GM21515 (cell line): ENCODE results near the gene BTN1A1.
"Not testable (repeated sequence)": the region's sequence is repeated elsewhere in the genome, so short reads cannot be mapped to it uniquely, and the experiment has no call there.

Experiments
- ATAC-seq: cut with Tn5 transposase; IDR thresholded peaks from one replicate; pipeline ENCODE4 v1.9.1; 2021; ENCODE audit not compliant: unreplicated experiment

The BTN1A1 gene, protein sequence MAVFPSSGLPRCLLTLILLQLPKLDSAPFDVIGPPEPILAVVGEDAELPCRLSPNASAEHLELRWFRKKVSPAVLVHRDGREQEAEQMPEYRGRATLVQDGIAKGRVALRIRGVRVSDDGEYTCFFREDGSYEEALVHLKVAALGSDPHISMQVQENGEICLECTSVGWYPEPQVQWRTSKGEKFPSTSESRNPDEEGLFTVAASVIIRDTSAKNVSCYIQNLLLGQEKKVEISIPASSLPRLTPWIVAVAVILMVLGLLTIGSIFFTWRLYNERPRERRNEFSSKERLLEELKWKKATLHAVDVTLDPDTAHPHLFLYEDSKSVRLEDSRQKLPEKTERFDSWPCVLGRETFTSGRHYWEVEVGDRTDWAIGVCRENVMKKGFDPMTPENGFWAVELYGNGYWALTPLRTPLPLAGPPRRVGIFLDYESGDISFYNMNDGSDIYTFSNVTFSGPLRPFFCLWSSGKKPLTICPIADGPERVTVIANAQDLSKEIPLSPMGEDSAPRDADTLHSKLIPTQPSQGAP

GRCh38 chr6:26500102-26500501, at the start of gene BTN1A1:
Gene BTN1A1 (plus strand): TSS chr6:26500303. CDS start chr6:26501287, 984 bp downstream.
- ATAC-seq, result no peak

DNA sequence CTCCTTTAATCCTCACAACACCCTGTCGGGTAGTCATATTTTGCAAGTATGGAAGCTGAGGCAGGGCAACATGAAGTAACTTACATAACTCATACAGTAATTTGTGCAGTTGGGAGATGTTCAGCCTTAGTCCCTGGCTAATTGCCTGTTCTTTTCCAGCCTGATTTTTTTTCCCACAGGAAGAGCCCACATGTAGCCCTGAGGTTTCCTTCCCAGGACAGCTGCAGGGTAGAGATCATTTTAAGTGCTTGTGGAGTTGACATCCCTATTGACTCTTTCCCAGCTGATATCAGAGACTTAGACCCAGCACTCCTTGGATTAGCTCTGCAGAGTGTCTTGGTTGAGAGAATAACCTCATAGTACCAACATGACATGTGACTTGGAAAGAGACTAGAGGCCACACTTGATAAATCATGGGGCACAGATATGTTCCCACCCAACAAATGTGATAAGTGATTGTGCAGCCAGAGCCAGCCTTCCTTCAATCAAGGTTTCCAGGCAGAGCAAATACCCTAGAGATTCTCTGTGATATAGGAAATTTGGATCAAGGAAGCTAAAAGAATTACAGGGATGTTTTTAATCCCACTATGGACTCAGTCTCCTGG, 47.4 kb upstream of the BTN1A1 start:
- no peak for ATAC-seq

DNA sequence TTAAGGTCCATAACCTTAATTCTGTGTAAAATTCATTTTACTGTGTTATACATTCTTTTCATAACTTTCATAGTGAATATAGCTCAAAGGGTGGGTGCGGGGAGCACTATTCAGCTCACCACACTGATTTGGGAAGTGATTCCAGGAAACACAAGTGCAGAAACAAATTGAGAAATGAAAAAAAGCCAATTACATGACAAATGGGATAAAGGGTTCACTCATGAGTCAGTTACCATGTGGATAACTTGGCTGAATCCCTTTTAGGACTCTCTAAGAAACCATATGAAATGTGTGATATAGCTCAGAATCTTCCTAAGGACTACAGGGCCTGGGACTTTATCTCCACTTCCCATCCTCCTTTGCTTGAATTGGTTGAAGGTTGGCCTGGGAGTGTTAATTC, 45.5 kb upstream of the BTN1A1 start:
- ATAC-seq, result no peak

GRCh38 chr6:26455357-26455970, 44.6 kb upstream of the BTN1A1 start:
- no peak for ATAC-seq

DNA sequence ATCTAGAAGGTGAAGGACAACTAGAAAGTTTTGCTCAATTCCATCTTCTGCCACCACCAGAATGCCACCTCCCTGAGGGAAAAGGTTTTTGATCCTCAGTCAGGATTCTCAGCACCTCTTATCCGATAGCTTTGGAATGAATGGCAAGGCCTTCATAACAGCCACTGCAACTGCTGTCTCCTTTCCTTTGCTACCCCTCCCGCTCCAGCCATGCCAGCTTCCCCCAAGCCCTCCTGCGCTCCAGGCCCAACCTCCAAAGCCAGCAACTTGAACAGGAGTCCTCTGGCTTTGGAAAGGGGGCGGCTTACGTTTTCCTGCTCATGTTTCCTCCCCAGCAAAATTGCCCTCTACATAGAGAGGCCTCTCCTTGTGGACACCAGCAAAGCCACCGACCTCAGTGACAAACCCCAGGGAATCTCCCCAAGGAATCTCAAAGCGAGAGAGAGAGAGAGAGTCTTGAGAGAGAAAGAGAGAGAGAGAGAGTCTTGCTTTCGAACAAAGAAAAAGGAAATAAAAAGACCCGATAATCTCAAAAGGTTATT, 42.8 kb upstream of the BTN1A1 start:
- ATAC-seq, result peak; percentile 19

GRCh38 chr6:26457806-26458688, 42.1 kb upstream of the BTN1A1 start, which contains the start of gene BTN2A1:
Gene BTN2A1 (plus strand): TSS chr6:26457955. CDS start chr6:26458637, 682 bp downstream.
- ATAC-seq, result peak; percentile 93

DNA sequence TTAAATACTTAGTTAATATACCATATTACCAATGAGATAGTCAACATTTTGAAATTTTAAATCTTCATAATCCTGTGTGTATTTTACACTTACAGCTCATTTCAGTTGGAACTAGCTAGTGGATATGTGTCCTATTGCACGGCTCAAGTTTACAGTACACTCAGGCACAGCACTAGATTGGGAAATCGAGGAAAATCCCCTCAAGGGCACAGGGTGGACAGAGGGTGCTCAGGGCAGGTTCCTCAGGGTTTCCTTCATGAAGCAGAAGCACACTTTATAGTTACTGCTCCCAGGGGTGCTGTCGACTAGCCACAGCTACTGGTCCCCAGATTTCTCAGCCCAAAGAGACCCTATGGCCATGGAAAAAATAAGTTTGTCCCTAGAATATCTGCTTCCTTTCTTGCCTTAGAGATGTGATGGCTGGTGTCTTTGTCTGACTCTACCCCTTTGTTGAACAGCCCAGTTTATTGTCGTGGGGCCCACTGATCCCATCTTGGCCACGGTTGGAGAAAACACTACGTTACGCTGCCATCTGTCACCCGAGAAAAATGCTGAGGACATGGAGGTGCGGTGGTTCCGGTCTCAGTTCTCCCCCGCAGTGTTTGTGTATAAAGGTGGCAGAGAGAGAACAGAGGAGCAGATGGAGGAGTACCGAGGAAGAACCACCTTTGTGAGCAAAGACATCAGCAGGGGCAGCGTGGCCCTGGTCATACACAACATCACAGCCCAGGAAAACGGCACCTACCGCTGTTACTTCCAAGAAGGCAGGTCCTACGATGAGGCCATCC, 40.9 kb upstream of the BTN1A1 start:
- no peak for ATAC-seq

DNA sequence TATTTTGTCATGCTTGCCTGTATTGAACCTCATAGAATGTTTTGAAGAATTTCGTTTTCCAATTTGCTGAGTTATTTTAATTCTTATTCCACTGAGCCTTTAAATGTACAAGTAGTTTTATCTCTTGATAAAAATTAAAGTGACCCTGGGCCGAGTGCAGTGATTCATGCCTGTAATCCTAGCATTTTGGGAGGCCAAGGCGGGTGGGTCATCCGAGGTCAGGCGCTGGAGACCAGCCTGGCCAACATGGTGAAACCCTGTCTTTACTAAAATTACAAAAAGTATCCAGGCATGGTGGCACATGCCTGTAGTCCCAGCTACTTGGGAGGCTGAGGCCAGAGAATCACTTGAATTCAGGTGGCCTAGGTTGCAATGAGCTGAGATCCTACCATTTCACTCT, 38.8 kb upstream of the BTN1A1 start:
- ATAC-seq, result not testable (repeated sequence)

DNA sequence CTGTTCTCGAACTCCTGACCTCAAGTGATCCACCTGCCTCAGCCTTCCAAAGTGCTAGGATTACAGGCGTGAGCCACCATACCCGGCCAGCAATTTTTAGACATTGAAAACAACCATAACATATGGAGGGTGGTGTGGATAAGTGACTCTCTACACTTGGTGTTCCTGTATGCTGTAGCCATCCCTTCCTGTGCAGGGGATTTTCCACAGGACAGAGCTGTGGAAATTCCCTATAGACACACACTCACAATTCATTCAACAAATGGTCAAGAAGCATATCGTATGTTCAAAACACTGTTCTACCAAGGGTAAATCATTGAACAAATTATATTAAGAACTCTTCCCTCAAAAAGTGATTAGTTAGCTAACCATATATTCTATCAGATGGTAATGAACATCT, 36.1 kb upstream of the BTN1A1 start:
- ATAC-seq, result no peak

DNA sequence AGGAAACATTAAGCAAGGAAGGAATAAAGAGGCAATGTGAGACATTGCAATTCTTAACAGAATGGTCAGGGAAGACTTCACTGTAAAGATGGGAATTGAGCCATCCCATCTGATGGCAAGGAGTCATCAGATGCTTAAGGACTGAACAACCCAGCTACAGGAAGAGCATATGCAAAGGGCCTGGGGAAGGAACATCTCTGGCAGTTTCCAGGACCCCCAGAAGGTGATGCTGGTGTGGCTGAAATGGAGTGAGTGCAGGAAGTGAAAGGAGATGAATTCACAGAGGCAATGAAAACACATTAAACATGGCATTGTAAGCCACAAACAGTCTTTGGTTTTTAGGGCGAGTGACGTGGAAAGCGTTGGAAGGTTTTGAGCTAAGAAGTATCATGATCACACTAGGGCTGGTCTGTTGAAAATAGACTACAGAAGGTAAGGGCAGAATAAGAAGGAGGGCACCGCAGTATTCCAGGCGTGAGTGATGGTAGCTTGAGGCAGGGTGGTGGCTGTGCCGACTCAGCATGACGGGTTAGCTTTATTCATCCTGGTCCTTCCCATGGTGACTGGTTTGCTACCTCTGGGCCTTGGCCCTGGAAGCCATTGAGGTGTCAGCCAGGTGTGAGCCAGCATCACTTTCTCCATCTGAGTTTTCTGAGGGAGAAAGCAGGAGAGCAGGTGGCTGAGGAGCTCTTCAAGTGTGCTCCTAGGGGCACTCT, 35.5 kb upstream of the BTN1A1 start:
- ATAC-seq, result no peak

DNA sequence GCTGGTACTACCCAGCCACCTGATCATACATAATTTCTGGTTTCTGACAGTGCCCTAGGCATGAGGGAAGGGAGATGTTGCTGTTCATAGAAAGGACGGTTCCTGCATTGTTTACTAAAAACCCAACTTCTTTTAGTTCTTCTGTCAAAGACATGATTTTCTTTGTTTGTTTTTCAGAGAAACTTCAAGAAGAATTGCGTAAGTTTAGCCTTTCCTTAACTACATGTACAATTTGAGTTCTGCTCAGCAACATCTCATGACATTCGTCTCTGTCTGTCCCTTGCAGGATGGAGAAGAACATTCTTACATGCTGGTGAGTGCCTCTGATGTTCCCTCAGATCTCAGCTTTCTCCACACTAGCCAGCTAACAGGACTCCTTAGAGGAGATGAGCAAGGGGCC, 34.3 kb upstream of the BTN1A1 start:
- no peak for ATAC-seq

DNA sequence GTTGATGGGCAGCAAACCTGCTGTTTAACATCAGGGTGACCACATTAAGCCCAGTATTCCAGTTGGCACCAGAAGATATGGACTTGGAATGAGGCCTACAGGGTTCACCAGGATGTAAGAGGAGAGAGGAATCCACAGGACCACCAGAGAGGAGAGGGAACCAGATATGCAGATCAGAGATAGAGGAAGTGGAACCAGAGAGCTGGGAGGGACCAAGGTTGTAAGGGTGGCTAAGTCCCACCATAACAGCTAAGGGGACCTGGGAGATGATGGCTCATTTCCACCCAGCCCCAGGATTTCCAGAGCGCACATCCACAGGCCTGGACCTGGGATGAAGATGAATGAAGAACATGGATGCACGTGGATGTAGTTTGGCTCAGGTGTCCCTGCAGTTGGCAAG, 31.3 kb upstream of the BTN1A1 start:
- ATAC-seq, result no peak

DNA sequence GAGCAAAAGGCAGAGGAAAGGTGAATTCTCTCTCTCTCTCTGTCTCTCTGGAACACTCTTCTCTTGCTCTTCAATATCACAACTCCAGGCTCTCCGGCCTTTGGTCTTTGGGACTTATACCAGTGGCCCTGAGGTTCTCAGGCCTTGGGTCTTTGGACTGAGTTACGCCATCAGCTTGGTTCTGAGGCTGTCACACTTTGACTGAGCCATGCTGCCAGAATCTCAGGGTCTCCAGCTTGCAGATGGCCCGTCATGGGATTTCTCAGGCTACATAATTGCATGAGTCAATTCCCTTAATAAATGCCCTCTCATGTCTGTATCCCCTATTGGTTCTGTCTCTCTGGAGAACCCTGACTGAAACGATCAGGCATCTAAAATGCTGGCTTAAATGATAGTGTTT, 29.5 kb upstream of the BTN1A1 start:
- no peak for ATAC-seq

- no peak for ATAC-seq
Observed at GRCh38 chr6:26471970-26472369, 28.1 kb upstream of the BTN1A1 start.

GRCh38 chr6:26472549-26473290, 27.4 kb upstream of the BTN1A1 start:
- no peak for ATAC-seq

- no peak for ATAC-seq
Observed at GRCh38 chr6:26473429-26473757, 26.7 kb upstream of the BTN1A1 start.

DNA sequence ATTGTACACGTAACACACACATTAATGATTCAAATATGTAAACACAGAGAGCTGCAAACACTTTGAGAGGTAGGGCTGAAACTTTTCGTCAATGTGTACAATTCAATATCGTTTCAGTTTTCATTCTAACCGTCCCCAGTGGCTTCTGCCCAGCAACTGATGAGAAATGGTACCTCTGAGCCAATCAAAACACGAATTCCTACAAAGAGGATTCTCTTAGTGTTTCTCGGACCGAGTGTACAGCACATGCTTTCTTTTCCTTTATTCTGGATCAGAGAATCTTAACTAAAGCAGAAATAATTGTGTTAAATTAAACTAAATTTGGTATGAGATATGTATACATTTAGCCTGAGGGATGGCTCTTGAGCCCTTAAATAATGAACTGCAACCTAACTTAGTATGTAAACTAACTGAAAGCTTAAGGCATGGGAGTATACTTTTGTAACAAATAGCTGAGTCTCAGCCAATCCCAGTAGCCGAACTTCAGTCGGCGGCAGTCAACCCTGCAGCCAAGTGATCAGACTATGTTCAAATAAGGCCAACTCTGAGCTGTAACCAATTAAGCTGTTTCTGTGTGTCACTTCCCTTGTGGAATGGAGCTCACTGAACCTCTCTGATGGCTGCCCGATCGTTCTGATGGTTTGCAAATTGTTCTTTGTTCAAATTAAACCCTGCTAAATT, 26.2 kb upstream of the BTN1A1 start:
- ATAC-seq, result peak; percentile 88

DNA sequence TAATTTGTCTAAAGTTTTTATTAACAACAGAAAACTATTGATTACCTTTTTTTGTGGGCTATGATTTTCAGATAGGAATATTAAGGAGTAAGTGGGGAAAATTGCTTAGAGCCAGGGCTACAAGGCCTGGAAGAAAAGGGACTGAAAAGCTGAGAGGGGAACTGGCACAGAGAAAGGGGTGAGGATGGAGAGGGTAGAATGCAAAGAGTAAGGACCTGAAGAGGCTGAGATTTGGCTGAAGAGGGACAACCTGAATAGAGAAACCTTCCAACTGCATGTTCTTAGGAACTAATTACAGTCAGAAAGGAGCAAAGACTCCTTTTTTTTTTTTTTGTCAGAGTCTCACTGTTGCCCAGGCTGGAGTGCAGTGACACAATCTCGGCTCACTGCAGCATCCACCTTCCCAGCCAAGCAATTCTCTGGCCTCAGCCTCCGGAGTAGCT, 25.6 kb upstream of the BTN1A1 start:
- no peak for ATAC-seq
